Liver (tissue), 9 donors: ENCODE data around the gene CAV2. TPM values are rescaled to one million over a fixed set of nuclear protein-coding genes. Genes with fewer than 3 reads are reported as not detected.

Experiments used
- DNase-seq: peaks from one replicate; pipeline ENCODE4 v3.0.0-alpha.2; 2017; ENCODE audit warnings: low spot score
- H3K27ac ChIP-seq, 2 donors: one replicate each; pipeline ENCODE4 v1.7.0; 2013; ENCODE audit warnings: inconsistent platforms in 2 of 2, low read length in 2 of 2, control low read depth in 1 of 2, low read depth in 1 of 2, mild to moderate bottlenecking in 1 of 2
- H3K27me3 ChIP-seq, 4 donors: one replicate each; pipeline versions ENCODE4 v1.6.1 to v1.7.0; 2013; ENCODE audit warnings: low read length in 3 of 4, inconsistent platforms in 1 of 4, mild to moderate bottlenecking in 1 of 4, moderate library complexity in 1 of 4; ENCODE audit not compliant: control insufficient read depth in 4 of 4, insufficient read depth in 4 of 4
- H3K36me3 ChIP-seq, 4 donors: one replicate each; pipeline versions ENCODE4 v1.6.1 to v1.7.0; 2013; ENCODE audit warnings: low read length in 3 of 4, mild to moderate bottlenecking in 3 of 4, low read depth in 1 of 4, moderate library complexity in 1 of 4; ENCODE audit not compliant: control insufficient read depth in 4 of 4, insufficient read depth in 3 of 4
- H3K4me1 ChIP-seq, 4 donors: one replicate each; pipeline versions ENCODE4 v1.6.1 to v1.7.0; 2013; ENCODE audit warnings: low read length in 3 of 4, mild to moderate bottlenecking in 3 of 4, moderate library complexity in 1 of 4; ENCODE audit not compliant: control insufficient read depth in 4 of 4, insufficient read depth in 4 of 4
- H3K4me3 ChIP-seq, 3 donors: one replicate each; pipeline versions ENCODE4 v1.6.1 to v1.7.0; 2013; ENCODE audit warnings: low read length in 3 of 3, control low read depth in 1 of 3, low read depth in 1 of 3, mild to moderate bottlenecking in 1 of 3
- H3K9ac ChIP-seq, 2 donors: one replicate each; pipeline ENCODE4 v1.7.0; 2013; ENCODE audit warnings: low read length in 2 of 2, mild to moderate bottlenecking in 2 of 2, moderate library complexity in 2 of 2, control low read depth in 1 of 2, low read depth in 1 of 2
- H3K9me3 ChIP-seq, 4 donors: one replicate each; pipeline versions ENCODE4 v1.6.1 to v1.7.0; 2013; ENCODE audit warnings: low read length in 3 of 4; ENCODE audit not compliant: control insufficient read depth in 4 of 4
- ATF3 ChIP-seq: IDR thresholded peaks from 2 replicates; pipeline ENCODE4 v1.6.1; 2016; ENCODE audit warnings: antibody characterized with exemption
- CTCF ChIP-seq: fragments of 150-350 bp; IDR thresholded peaks from 2 replicates; pipeline ENCODE4 v1.5.1; 2017; ENCODE audit warnings: improper control_type of control experiment, low read depth, low read length; ENCODE audit not compliant: missing input control
- EGR1 ChIP-seq, 2 donors: IDR thresholded peaks; 2 replicates each; pipeline ENCODE4 v1.6.1; 2016 to 2018; ENCODE audit warnings: antibody characterized with exemption in 2 of 2, low read depth in 2 of 2
- FOXA1 ChIP-seq: IDR thresholded peaks from 2 replicates; pipeline ENCODE4 v1.6.1; 2016; ENCODE audit warnings: antibody characterized with exemption
- FOXA2 ChIP-seq: IDR thresholded peaks from 2 replicates; pipeline ENCODE4 v1.6.1; 2016; ENCODE audit warnings: antibody characterized with exemption
- GABPA ChIP-seq, 2 donors: IDR thresholded peaks in 1 of 2; conservative IDR thresholded peaks in 1 of 2; 2 replicates each; pipeline ENCODE4 v1.6.1; 2016; ENCODE audit warnings: antibody characterized with exemption in 2 of 2, mild to moderate bottlenecking in 1 of 2, moderate library complexity in 1 of 2
- HNF4A ChIP-seq, 2 donors: conservative IDR thresholded peaks; 2 replicates each; pipeline ENCODE4 v1.6.1; 2016; ENCODE audit warnings: antibody characterized with exemption in 2 of 2, mild to moderate bottlenecking in 2 of 2
- HNF4G ChIP-seq: IDR thresholded peaks from 2 replicates; pipeline ENCODE4 v1.6.1; 2016; ENCODE audit warnings: antibody characterized with exemption
- JUND ChIP-seq, 2 donors: IDR thresholded peaks; 2 replicates each; pipeline ENCODE4 v1.6.1; 2016; ENCODE audit warnings: antibody characterized with exemption in 2 of 2
- MAX ChIP-seq: IDR thresholded peaks from 2 replicates; pipeline ENCODE4 v1.6.1; 2016; ENCODE audit warnings: antibody characterized with exemption
- RAD21 ChIP-seq, 2 donors: IDR thresholded peaks; 2 replicates each; pipeline ENCODE4 v1.6.1; 2016; ENCODE audit warnings: antibody characterized with exemption in 2 of 2, mild to moderate bottlenecking in 2 of 2
- REST ChIP-seq: IDR thresholded peaks from 2 replicates; pipeline ENCODE4 v1.6.1; 2016; ENCODE audit warnings: antibody characterized with exemption, mild to moderate bottlenecking
- RXRA ChIP-seq, 2 donors: IDR thresholded peaks; 2 replicates each; pipeline ENCODE4 v1.6.1; 2017 to 2018; ENCODE audit warnings: antibody characterized with exemption in 2 of 2, mild to moderate bottlenecking in 1 of 2
- SP1 ChIP-seq: IDR thresholded peaks from 2 replicates; pipeline ENCODE4 v1.6.1; 2018; ENCODE audit warnings: antibody characterized with exemption, mild to moderate bottlenecking
- TAF1 ChIP-seq: conservative IDR thresholded peaks from 2 replicates; pipeline ENCODE4 v1.6.1; 2016; ENCODE audit warnings: antibody characterized with exemption, mild to moderate bottlenecking
- ZBTB33 ChIP-seq: IDR thresholded peaks from 2 replicates; pipeline ENCODE4 v1.6.1; 2016; ENCODE audit warnings: antibody characterized with exemption
- WGBS: extraction: QIAGEN DNeasy Blood & Tissue Kit; methylation state at CpG from one replicate; pipeline ENCODE4 v1.1.7; 2013; 5-methylcytosine and 5-hydroxymethylcytosine counted together
- polyA plus RNA-seq, 2 donors: library from polyadenylated mRNA; stranded (reverse) in 1 of 2; unstranded in 1 of 2; fragments of 200-250 nt in 1 of 2; fragments of >200 nt in 1 of 2; fragmentation: Nextera tagmentation in 1 of 2; extraction: Ambion mirVana in 1 of 2; gene quantifications; one replicate each; pipeline versions ENCODE4 v1.2.1 to v1.2.3, GENCODE V29; 2013 to 2015
- total RNA-seq, 2 donors: library from RNA; depleted of rRNA; stranded (reverse); fragments of >200 nt; gene quantifications; one replicate each; pipeline ENCODE4 v1.2.3, GENCODE V29; 2014
- donor health status: healthy.
- donor health status: healthy.
- donor health status: healthy.
- donor health status: healthy.
- donor health status: healthy.

Gene CAV2
- total and polyA plus RNA-seq, 4 donors, result 6.8 to 29.7 (median 19.9) TPM

- no peak overlapping the region for H3K27ac ChIP-seq
- no peak for DNase-seq
- H3K9me3 ChIP-seq, result no peaks in the 10 kb centered on the region
- H3K4me1 ChIP-seq, result no peaks in the 10 kb centered on the region
- TF ChIP-seq REST, result no peak
- TF ChIP-seq HNF4A (conservative IDR thresholded peaks at IDR 0.05), result no peak
- no peak for TF ChIP-seq FOXA1
- no peak for TF ChIP-seq RXRA (IDR thresholded peaks at IDR 0.05)
- no peak for TF ChIP-seq TAF1
- TF ChIP-seq RAD21 (IDR thresholded peaks at IDR 0.05), result no peak
- no peak for TF ChIP-seq HNF4G
- TF ChIP-seq JUND (IDR thresholded peaks at IDR 0.05), result no peak
- TF ChIP-seq ATF3, result no peak
- no peak overlapping the region for H3K4me3 ChIP-seq
- no peak overlapping the region for H3K9ac ChIP-seq
- WGBS, result 79% methylated on average over 3 of the region's 3 CpGs
- H3K27me3 ChIP-seq, result no peaks in the 10 kb centered on the region
- no peaks in the 10 kb centered on the region for H3K36me3 ChIP-seq
These were observed 53.8 kb downstream of the CAV2 start for GRCh38 chr7:116553168-116553964.

GRCh38 chr7:116554436-116554835, 54.9 kb downstream of the CAV2 start:
- DNase-seq, result no peak
- no peak overlapping the region for H3K27ac ChIP-seq
- H3K9me3 ChIP-seq, result no peaks in the 10 kb centered on the region
- TF ChIP-seq HNF4A (conservative IDR thresholded peaks at IDR 0.05) (no peak), GABPA (IDR thresholded peaks at IDR 0.05 in 1 of 2, conservative IDR thresholded peaks at IDR 0.05 in 1 of 2) (no peak), SP1 (no peak), JUND (IDR thresholded peaks at IDR 0.05) (no peak), EGR1 (IDR thresholded peaks at IDR 0.05; ENCODE audit: low read depth in 2 of 2) (no peak), FOXA1 (no peak), ZBTB33 (no peak), TAF1 (no peak), ATF3 (no peak), FOXA2 (no peak), MAX (no peak), CTCF (no peak)
- H3K36me3 ChIP-seq, result no peaks in the 10 kb centered on the region
- H3K9ac ChIP-seq, result no peak overlapping the region
- H3K4me1 ChIP-seq, result no peaks in the 10 kb centered on the region
- no peak overlapping the region for H3K4me3 ChIP-seq
- no peaks in the 10 kb centered on the region for H3K27me3 ChIP-seq
